Measurements from ENCODE around the gene FZR1. TPM values are rescaled to one million over a fixed set of nuclear protein-coding genes. Genes with fewer than 3 reads are reported as not detected.

FZR1 gene
- total and polyA plus RNA-seq, 2 of the 13 experiments (the other 11 are each of a cell fraction or from before 2014, with no cell fraction given): 29.0 to 30.8 TPM

DNA sequence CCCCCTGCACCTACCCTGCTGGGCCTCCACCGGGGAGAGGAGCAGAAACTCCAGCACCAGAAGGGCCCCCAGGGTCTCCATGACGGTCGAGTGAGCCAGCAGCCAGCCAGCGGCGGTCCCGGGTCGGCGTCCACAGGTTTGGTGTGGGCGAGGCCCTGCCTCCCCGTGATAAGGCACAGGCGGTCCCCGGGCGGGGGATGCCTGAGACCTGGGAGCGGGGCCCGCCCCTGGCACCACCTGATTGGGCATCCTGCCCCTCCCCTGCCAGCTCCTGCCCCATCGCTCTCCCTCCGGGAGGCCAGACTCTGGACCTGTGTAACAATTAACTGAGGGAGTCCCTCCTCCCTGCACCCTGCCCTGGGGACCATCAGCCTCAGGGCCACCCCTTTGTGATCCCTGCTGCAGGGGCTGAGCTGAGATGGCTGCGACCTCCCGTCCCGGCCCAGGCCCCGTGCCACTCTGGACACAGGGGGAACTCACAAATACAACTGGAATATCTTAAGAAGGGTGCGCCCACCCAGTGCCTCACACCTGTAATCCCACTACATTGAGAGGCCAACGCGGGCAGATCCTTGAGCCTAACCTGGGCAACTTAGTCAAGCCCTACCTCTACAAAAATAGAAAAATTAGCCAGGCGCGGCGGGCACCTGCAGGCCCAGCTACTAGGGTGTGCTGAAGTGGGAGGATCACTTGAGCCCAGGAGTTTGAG is 25.6 kb upstream of the FZR1 start, which contains the start of gene SMIM24 (continued):
- TF ChIP-seq, protein P1, sequence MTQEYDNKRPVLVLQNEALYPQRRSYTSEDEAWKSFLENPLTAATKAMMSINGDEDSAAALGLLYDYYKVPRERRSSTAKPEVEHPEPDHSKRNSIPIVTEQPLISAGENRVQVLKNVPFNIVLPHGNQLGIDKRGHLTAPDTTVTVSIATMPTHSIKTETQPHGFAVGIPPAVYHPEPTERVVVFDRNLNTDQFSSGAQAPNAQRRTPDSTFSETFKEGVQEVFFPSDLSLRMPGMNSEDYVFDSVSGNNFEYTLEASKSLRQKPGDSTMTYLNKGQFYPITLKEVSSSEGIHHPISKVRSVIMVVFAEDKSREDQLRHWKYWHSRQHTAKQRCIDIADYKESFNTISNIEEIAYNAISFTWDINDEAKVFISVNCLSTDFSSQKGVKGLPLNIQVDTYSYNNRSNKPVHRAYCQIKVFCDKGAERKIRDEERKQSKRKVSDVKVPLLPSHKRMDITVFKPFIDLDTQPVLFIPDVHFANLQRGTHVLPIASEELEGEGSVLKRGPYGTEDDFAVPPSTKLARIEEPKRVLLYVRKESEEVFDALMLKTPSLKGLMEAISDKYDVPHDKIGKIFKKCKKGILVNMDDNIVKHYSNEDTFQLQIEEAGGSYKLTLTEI (CRISPR knock-in tag; conservative IDR thresholded peaks at IDR 0.05): no peak
- TF ChIP-seq HNRNPH1 (optimal IDR thresholded peaks at IDR 0.05; ENCODE audit: low read depth, low read length) (no peak), YEATS2 (CRISPR knock-in tag; IDR thresholded peaks at IDR 0.05; ENCODE audit: borderline replicate concordance) (no peak), ZNF432 (CRISPR knock-in tag; IDR thresholded peaks at IDR 0.05; ENCODE audit: borderline replicate concordance) (no peak), ZNF3 (CRISPR knock-in tag; IDR thresholded peaks at IDR 0.05) (no peak), TBL1XR1 (IDR thresholded peaks at IDR 0.05; ENCODE audit: borderline replicate concordance, low read length, partially characterized antibody) (no peak), TOPORS (CRISPR knock-in tag; IDR thresholded peaks at IDR 0.05) (no peak), ERF (CRISPR knock-in tag; IDR thresholded peaks at IDR 0.05) (peak; percentile 35; the same call in 1 of the 2 replicates), TAF15 (IDR thresholded peaks at IDR 0.05; ENCODE audit: low read depth, low read length, poor library complexity, severe bottlenecking) (no peak), ZNF766 (CRISPR knock-in tag; IDR thresholded peaks at IDR 0.05; ENCODE audit: borderline replicate concordance) (no peak), NR2F1 (CRISPR knock-in tag; IDR thresholded peaks at IDR 0.05) (no peak), RBM39 (IDR thresholded peaks at IDR 0.05; ENCODE audit: low read depth, low read length, poor library complexity, severe bottlenecking) (no peak)
- TF ChIP-seq, protein P2, sequence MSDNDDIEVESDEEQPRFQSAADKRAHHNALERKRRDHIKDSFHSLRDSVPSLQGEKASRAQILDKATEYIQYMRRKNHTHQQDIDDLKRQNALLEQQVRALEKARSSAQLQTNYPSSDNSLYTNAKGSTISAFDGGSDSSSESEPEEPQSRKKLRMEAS (IDR thresholded peaks at IDR 0.05): peak; percentile 48; the same call in 1 of the 2 replicates
- TF ChIP-seq, protein P3, sequence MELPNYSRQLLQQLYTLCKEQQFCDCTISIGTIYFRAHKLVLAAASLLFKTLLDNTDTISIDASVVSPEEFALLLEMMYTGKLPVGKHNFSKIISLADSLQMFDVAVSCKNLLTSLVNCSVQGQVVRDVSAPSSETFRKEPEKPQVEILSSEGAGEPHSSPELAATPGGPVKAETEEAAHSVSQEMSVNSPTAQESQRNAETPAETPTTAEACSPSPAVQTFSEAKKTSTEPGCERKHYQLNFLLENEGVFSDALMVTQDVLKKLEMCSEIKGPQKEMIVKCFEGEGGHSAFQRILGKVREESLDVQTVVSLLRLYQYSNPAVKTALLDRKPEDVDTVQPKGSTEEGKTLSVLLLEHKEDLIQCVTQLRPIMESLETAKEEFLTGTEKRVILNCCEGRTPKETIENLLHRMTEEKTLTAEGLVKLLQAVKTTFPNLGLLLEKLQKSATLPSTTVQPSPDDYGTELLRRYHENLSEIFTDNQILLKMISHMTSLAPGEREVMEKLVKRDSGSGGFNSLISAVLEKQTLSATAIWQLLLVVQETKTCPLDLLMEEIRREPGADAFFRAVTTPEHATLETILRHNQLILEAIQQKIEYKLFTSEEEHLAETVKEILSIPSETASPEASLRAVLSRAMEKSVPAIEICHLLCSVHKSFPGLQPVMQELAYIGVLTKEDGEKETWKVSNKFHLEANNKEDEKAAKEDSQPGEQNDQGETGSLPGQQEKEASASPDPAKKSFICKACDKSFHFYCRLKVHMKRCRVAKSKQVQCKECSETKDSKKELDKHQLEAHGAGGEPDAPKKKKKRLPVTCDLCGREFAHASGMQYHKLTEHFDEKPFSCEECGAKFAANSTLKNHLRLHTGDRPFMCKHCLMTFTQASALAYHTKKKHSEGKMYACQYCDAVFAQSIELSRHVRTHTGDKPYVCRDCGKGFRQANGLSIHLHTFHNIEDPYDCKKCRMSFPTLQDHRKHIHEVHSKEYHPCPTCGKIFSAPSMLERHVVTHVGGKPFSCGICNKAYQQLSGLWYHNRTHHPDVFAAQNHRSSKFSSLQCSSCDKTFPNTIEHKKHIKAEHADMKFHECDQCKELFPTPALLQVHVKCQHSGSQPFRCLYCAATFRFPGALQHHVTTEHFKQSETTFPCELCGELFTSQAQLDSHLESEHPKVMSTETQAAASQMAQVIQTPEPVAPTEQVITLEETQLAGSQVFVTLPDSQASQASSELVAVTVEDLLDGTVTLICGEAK (IDR thresholded peaks at IDR 0.05): no peak
- TF ChIP-seq, protein P3 (CRISPR knock-in tag; IDR thresholded peaks at IDR 0.05): 0 out of 2 replicates have a peak, but pooled peaks have one; percentile 32
- TF ChIP-seq, protein P4, sequence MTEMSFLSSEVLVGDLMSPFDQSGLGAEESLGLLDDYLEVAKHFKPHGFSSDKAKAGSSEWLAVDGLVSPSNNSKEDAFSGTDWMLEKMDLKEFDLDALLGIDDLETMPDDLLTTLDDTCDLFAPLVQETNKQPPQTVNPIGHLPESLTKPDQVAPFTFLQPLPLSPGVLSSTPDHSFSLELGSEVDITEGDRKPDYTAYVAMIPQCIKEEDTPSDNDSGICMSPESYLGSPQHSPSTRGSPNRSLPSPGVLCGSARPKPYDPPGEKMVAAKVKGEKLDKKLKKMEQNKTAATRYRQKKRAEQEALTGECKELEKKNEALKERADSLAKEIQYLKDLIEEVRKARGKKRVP (CRISPR knock-in tag; IDR thresholded peaks at IDR 0.05): no peak

All from HepG2 (cell line).